EH (cell line): ENCODE measurements around the gene VEGFA.
A peak's percentile ranks its signal among the peaks of the same experiment; 100 is the strongest.
"Not testable (repeated sequence)": the region's sequence is repeated elsewhere in the genome, so short reads cannot be mapped to it uniquely, and the experiment has no call there.

ENCODE experiments used
- DNase-seq: peaks from one replicate; pipeline ENCODE4 v3.0.0-alpha.2; 2015; ENCODE audit warnings: low read depth

Gene VEGFA

GRCh38 chr6:43803055-43803782 lies 33.2 kb downstream of the VEGFA start:
- peak; percentile 31 for DNase-seq

- peak; percentile 26 for DNase-seq
Measured at GRCh38 chr6:43803783-43804549, 34.0 kb downstream of the VEGFA start.

- DNase-seq: no peak
Measured at GRCh38 chr6:43804550-43805223, 34.7 kb downstream of the VEGFA start.

GRCh38 chr6:43805699-43806042 lies 35.7 kb downstream of the VEGFA start:
- no peak for DNase-seq

- peak; percentile 78 for DNase-seq
Measured at GRCh38 chr6:43806043-43806757, 36.2 kb downstream of the VEGFA start.

GRCh38 chr6:43806758-43807227 lies 36.8 kb downstream of the VEGFA start:
- DNase-seq: no peak

GRCh38 chr6:43807228-43808061 lies 37.4 kb downstream of the VEGFA start:
- peak; percentile 32 for DNase-seq

- no peak for DNase-seq
Measured at GRCh38 chr6:43808412-43808811, 38.4 kb downstream of the VEGFA start.

- peak; percentile 72 for DNase-seq
Measured at GRCh38 chr6:43809417-43810305, 39.6 kb downstream of the VEGFA start.

GRCh38 chr6:43810965-43811732 lies 41.1 kb downstream of the VEGFA start:
- DNase-seq: no peak

GRCh38 chr6:43811733-43812099 lies 41.7 kb downstream of the VEGFA start:
- DNase-seq: no peak

GRCh38 chr6:43812850-43813578 lies 43.0 kb downstream of the VEGFA start:
- DNase-seq: no peak

- DNase-seq: no peak
Measured at GRCh38 chr6:43814111-43814510, 44.1 kb downstream of the VEGFA start.

- no peak for DNase-seq
Measured at GRCh38 chr6:43814865-43815264, 44.9 kb downstream of the VEGFA start.

- DNase-seq: peak; percentile 60
Measured at GRCh38 chr6:43817192-43817591, 47.2 kb downstream of the VEGFA start.

GRCh38 chr6:43818973-43819372 lies 49.0 kb downstream of the VEGFA start:
- not testable (repeated sequence) for DNase-seq

- DNase-seq: no peak
Measured at GRCh38 chr6:43819958-43820357, 49.9 kb downstream of the VEGFA start.

GRCh38 chr6:43820486-43820885 lies 50.5 kb downstream of the VEGFA start:
- no peak for DNase-seq
